ENCODE results near the gene GJC2. TPM values are rescaled to one million over a fixed set of nuclear protein-coding genes. Genes with fewer than 3 reads are reported as not detected.

GJC2 gene
- total and polyA plus RNA-seq, 2 donors (not counting 1 experiment from before 2014, with no cell fraction given) = 0.16 to 0.30 TPM

DNA sequence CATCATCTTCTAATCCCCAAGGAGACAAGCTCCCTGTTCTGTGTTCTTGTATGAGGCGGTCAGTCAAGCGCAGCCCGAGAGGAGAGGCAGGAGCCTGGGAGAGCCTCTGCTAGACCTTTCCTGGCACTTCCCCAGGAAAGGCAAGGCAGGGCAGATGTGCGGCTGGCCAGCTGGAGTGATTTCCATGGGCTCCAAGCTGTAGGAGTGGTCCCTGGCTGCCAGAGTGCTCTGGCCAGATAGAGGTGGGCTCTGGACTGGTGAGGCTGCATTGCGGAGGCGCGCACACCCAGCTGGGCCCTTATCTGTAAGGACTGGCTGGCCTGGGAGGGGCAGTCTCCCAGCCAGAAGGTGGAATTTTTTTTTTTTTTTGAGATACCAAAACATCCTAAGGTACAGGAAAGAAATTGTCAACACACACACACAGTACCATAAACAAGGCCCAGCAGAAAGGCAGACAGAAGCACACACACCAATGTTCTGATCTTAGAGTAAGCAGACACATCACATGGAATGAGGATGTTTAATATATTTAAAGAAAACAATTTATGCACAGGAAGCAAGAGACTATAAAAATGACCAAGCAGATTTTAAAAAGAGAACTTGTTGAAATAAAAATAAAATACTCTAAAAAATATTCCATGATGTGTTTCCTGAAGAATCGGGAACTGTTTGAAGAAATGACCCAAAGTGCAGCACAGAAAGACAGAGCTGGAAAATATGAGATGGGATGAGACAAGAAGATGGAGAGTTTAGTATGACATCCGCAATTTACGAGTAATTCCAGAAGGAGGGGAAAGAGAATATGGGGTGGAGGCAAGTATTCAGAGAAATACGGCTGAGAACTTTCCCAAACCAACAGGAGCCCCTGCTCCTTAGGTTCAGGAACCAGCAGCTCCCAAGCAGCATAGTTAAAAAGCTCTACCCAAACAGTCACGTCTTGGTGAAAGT is 29.3 kb downstream of the GJC2 start:
- TF ChIP-seq, protein P1, sequence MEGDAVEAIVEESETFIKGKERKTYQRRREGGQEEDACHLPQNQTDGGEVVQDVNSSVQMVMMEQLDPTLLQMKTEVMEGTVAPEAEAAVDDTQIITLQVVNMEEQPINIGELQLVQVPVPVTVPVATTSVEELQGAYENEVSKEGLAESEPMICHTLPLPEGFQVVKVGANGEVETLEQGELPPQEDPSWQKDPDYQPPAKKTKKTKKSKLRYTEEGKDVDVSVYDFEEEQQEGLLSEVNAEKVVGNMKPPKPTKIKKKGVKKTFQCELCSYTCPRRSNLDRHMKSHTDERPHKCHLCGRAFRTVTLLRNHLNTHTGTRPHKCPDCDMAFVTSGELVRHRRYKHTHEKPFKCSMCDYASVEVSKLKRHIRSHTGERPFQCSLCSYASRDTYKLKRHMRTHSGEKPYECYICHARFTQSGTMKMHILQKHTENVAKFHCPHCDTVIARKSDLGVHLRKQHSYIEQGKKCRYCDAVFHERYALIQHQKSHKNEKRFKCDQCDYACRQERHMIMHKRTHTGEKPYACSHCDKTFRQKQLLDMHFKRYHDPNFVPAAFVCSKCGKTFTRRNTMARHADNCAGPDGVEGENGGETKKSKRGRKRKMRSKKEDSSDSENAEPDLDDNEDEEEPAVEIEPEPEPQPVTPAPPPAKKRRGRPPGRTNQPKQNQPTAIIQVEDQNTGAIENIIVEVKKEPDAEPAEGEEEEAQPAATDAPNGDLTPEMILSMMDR (IDR thresholded peaks at IDR 0.05) = no peak
- no peak for TF ChIP-seq EZH2 (IDR thresholded peaks at IDR 0.05; ENCODE audit: borderline replicate concordance, insufficient read depth, low read depth, low read length, poor library complexity, severe bottlenecking)
- POLR2A ChIA-PET = no interaction called here
- no peaks in the 10 kb centered on the region for H3K27me3 ChIP-seq (replicated peaks in 1 of 4; ENCODE audit: control extremely low read depth in 1 of 4, control insufficient read depth in 3 of 4, insufficient read depth in 4 of 4, low read length in 3 of 4)
- peaks cover 4% of the 10 kb centered on the region for H3K4me1 Mint-ChIP-seq
- no peak overlapping the region for H3K27ac ChIP-seq (ENCODE audit: low read length in 2 of 2)
- H3K36me3 ChIP-seq (replicated peaks in 1 of 2; ENCODE audit: control extremely low read depth in 1 of 2, control insufficient read depth in 1 of 2, extremely low read depth in 1 of 2, insufficient read depth in 2 of 2, low read length in 1 of 2) = peaks cover 0 to 10% of the 10 kb centered on the region in 2 experiments
- CTCF ChIA-PET = interaction anchor here (1.4 kb wide), 1 partner anchor 41 kb away, joined by 5 read pairs; no protein-coding TSS in a partner anchor
- no peak overlapping the region for H3K4me3 Mint-ChIP-seq
- no peak overlapping the region for H3K4me2 ChIP-seq (replicated peaks; ENCODE audit: low read depth, low read length, poor library complexity, severe bottlenecking)
- DNase-seq (no peak), ATAC-seq (ENCODE audit: low read depth) (no peak)
- 94% methylated on average over 7 of the region's 12 CpGs for WGBS (ENCODE audit: insufficient coverage)
- H3K9ac ChIP-seq (ENCODE audit: low read length) = no peak overlapping the region
- H2AFZ ChIP-seq (ENCODE audit: insufficient read depth, low read depth, low read length, poor library complexity, severe bottlenecking) = no peak overlapping the region
- no peaks in the 10 kb centered on the region for H3K9me3 Mint-ChIP-seq (ENCODE audit: insufficient read depth)
- intact Hi-C loops (cut with micrococcal nuclease) = no loop called here
- H3K79me2 ChIP-seq (ENCODE audit: control insufficient read depth, insufficient read depth, low read length) = peaks cover 16% of the 10 kb centered on the region
- H3K27me3 Mint-ChIP-seq = no peaks in the 10 kb centered on the region
- peaks cover 0 to 7% (median 0%) of the 10 kb centered on the region in 3 donors for H3K9me3 ChIP-seq (ENCODE audit: control extremely low read depth in 1 of 3, control insufficient read depth in 2 of 3, insufficient read depth in 1 of 3, low read length in 2 of 3)
- H3K4me3 ChIP-seq (ENCODE audit: control extremely low read depth in 1 of 5, extremely low read depth in 1 of 5, insufficient read depth in 1 of 5, low read depth in 2 of 5, low read length in 4 of 5) = no peak overlapping the region
- H3K4me1 ChIP-seq (ENCODE audit: control insufficient read depth in 2 of 2, insufficient read depth in 2 of 2, low read length in 2 of 2) = no peaks in the 10 kb centered on the region
- peaks cover 15% of the 10 kb centered on the region for H4K20me1 ChIP-seq (ENCODE audit: control insufficient read depth, insufficient read depth, low read length, poor library complexity, severe bottlenecking)
- H3K27ac Mint-ChIP-seq = no peak overlapping the region
